HL-60/S4 treated with phorbol 12-myristate 13-acetate at 8.2 ng/mL for 4 days and 3 days (cell line): ENCODE data around the gene ADARB2.

ENCODE experiments used
- in situ Hi-C: fragments of 300-500 bp; cut with MboI; formaldehyde crosslinking; loops from 2 replicates; pipeline ENCODE4 v1.15.0; 2022; ENCODE audit warnings: low sequenced_read_pairs

Gene ADARB2

DNA sequence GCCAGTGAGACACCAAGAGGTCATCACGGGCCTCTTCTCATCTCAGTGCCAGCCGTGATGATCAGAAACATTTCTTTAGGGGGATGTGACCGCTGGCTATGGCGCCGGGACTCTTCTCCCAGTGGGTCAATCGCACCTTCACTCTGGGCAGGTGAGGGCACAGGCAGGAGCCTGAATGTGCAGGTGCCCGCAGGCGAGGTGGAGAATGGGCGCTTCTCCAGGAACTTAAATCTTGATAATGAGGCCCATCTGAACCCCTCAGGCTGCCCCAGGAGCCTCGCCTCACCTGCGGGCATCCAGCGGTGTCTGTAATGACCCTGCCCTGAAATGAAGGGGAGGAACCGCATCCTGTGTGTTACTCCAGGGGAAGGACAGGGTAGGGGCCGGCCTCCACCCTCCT lies 204.7 kb downstream of the ADARB2 start:
- in situ Hi-C loops: no loop called here

DNA sequence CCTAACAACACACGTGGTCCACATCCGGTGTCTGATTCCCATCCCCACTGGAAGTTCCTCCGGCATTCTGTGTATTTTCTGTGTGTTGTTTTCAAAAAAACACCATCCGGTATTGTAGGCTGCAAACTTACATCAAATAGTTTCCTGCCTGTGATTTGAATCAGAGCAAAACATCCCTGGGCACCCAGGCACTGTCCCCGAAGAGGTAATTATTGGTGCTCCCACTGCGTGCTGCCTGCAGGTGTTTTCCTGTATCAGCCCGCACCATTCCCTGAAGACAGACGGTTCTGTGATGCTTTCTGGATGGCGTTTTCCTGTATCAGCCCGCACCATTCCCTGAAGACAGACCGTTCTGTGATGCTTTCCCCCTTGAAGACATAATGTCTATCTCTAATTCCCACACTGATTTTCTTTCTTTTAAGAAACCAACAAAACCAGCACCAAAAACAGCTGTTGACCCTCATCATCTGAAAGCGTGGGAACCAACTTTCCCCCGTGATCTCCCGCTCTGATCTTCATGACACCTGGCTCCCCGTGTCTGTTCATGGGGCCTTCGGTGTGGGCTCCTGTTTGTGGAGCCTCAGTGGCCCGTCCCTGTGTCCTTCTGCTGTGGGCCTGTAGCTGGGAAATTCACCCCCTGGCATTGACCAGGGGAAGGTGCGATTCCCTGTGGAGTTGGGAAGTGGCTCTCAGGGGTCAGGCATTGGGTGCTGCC lies 205.3 kb downstream of the ADARB2 start:
- in situ Hi-C loops: no loop called here

DNA sequence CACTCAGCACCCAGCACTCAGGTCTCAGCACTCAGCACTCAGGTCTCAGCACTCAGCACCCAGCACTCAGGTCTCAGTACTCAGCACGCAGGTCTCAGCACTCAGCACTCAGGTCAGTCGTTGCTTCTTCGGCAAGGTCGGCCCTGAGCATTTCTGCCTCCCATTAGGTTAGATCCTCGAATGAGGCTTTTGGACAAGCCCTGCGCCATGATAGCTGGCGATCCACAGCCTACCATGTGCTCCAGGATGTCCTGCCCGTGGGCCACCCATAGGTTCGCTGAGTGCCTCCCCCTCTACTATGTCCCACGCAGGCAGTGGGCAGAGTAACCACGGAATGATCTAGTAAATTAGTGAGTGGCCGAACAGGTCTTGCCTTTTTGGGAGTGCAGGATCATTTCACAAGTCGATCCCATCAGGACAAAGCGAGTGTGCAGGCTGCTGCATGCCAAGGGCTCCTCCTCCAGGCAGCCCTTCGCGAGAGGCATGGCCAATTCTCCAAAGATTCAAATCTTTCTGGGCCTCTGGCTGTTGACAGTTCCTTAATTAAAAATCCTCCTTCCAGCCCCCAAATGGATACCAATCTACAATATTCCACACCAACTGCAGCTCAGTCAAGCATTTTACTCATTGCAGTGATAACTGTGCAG lies 206.3 kb downstream of the ADARB2 start:
- in situ Hi-C loops: no loop called here

DNA sequence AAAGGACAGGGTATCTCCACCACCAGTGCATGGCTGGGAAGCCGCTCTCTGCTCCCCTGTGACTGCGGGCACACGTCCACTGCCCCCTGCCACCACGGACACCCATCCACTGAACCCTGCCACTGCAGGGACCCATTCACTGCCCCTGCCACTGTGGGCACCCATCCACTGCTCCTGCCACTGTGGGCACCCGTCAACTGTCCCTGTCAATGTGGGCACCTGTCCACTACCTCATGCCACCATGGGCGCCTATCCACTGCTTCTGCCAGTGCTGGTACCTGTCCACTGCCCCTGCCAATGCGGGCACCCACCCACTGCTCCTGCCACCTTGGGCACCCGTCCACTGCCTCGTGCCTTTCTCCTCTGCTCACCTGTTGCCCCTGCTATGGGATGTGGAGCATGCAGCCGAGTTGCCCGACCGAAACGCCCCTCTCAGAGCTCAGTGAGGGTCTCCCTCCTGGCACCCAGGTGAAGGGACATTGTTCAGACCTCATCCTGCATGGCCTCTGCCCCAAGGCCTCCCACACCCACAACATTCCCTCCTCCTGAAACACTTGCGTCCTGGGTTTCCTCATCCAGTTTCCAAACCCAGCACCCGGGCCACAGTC lies 207.4 kb downstream of the ADARB2 start:
- in situ Hi-C loops: no loop called here

DNA sequence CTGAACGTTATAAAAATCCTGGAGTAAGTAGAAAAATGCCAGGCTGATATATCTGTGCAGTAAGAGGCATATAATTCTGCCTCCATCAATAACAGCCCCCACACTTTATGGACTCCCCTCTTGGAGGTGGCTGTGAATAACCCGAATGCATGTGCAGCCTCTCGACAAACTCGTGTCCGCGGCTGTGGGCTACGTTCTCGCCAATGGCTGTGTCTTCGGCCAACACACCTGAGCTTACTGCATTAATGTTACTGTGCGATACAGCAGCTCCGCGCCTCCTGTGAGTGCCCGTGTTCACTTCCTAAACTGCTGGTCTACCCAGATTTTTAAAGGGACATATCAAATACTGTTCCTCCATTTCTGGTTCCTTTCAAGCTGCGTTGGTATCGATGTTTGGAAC lies 209.4 kb downstream of the ADARB2 start:
- in situ Hi-C loops: no loop called here

DNA sequence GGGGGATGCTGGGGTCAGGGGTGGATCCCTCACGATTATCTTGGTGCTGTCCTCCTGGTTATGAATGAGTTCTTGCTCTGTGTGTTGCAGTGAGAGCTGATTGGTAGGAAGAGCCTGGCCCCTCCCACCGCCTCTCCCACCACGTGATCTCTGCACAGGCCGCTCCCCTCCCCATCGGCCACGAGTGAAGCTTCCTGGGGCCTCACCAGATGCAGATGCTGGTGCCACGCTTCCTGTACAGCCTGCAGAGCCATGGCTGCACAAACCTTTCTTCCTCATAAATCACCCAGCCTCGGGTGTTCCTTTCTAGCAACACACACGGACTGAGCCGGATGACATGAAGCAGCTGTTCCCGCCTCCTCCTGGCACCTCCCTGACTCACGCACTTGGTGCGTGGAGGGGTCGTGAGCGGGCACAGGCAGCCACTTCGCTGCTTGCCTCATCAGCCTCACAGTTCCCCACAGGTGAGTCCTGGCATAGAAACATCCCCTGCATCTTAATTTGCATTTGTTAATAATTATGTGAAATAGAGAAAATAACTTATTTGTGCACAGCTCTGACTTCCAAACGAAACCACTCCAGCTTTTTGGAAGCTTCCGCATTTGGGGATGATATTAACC lies 210.8 kb downstream of the ADARB2 start:
- in situ Hi-C loops: no loop called here

DNA sequence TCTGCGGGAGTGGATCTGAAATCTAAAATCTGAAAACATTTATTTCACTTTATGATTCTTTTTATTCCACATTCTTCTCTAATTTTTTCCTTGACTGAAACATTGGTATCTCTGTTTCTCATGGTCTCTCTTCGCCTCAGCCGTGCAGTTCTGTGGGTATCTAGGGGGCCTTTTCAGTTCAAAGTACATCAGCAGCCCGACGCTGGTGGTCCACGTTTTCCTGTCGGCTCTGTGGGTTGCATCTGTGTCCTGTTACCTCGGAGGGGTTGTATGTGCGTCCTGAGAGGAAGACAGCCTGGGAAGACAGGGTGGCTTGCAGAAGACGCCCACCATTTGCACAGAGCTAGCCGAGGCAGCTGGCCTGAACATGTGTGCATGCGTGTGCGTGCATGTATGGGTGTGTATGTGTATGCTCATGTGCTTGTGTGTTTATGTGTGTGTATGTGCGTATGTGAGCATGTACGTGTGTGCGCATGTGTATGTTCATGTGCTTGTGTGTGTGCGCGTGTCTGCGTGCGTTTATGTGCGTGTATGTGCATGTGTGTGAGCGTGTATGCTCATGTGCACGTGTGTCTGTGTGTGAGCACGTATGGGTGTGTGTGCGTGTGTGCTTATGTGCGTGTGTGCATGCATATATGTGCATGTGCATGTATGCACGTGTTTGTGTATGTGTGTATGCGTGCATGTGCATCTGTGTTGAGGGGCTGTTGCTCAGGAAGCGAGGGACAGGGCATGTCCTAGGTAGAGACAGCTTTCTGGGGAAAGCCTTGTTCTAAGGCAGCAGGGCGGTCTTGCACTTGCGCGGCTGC lies 211.8 kb downstream of the ADARB2 start:
- in situ Hi-C loops: no loop called here

DNA sequence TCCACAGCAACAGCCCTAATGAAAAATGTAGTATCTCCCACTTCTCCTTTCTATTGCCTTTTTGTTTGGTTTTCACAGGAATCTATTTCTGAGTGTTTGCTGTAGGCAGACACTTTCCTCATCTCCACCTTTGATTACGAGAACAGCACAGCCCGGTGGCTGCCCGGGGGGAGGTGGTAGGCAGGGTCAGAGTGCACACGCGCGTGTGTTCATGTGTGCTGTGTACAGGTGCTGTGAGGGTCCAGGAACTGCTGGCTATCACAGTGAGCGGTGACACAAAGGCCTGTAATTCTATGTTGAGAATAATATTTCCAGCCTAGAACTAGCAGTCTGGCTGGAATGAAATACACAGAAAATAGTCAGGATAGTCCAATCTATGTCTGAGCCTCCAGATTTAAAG lies 212.8 kb downstream of the ADARB2 start:
- in situ Hi-C loops: no loop called here

DNA sequence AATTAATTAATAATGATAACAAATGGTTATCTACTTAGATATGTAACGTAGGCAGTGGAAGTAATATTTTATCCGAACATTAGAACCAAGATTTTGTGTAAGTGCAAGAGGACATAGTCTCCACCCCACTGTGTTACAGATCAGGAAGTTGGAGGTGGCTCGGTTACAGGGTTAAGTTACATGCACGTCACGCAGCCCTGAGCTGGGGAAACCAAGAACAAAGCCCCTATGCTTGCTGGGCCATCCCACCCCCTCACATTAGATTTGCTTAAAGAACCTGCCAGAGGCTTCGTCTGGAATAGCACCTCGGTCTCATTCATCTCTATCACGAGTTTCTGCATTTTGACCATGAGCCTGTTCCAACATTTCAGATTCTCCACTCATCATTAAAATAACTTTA lies 214.1 kb downstream of the ADARB2 start:
- in situ Hi-C loops: no loop called here

DNA sequence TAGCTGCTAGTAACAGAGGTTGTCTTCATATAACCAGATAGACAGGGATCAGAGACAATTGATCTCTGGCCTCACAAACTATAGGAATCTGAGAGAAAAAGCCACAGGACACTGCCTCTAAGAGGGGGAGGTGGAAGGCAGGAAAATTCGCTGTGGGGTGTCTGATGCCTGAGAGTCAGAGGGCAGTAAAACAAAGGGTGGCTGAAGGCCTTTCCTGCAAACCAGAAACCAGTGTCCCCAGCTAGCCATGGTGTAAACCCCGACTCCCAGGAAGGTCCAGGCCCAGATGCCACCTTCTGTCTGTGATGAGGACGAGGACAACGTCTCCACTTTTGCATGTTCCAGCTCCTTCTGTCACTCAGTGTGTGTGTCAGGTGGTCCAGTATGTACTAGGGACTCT lies 215.1 kb downstream of the ADARB2 start:
- in situ Hi-C loops: no loop called here

DNA sequence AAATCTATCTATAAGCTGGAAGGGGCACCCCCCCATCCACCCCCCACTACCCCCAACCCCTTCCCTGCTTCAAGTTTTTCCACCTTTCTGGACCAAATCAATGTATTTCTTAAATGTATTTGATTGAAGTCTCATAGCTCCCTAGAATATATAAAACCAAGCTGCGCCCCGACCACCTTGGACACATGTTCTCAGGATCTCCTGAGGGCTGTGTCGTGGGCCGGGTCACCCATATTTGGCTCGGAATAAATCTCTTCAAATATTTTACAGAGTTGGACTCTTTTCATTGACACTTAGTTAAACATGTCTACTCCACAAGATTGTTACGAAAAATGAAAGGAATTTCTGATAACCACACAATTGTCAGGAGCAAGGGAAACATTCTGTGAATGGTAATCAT lies 215.6 kb downstream of the ADARB2 start:
- in situ Hi-C loops: no loop called here

DNA sequence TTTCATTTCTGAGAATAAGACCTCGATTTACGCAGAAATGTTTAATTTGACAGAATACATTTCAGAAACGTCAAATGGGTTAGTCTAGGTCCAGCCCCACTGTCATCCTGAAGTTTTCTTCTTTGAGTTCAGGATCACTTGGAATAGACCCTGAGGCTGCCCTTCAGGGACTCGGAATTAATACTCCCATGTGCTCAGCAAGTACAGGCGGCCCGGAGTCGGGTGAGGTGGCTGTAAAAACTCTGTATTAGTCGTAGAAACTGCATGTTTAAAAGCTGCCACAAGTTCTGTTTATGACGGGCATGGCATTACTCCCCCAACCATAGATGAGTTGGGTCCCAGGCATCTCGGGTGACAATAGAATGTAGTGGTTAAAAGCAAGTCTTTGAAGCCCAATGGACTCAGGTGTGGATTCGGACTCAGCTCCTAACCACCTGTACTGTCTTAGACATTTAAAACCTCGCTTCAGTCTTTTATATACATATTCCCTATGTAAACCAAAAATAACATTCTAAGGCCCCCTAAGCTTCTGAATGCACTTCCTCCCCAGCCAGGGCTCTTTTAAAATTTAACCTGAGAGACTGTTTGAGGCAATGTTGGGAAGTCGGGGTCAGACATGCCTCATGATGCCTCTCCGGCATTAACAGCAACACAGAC lies 216.3 kb downstream of the ADARB2 start:
- in situ Hi-C loops: no loop called here

DNA sequence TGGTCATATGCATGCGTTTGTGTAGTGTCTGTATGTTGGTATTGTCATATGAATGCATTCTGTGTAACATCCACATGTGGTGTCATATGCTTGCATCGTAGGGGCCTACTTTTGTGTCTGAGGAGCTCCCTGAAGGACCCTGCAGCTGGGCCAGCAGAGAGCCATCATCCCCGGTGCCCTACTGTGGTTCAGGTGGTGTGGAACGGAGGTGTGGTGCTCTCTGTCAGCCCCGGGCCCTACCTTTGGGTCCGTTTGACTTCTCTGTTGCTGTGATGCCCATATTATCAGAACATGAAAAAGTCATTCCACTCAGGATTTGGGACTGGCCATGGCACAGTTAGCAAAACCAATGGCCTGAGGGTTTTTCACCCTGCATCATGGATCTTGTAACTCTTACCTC lies 217.9 kb downstream of the ADARB2 start:
- in situ Hi-C loops: no loop called here

DNA sequence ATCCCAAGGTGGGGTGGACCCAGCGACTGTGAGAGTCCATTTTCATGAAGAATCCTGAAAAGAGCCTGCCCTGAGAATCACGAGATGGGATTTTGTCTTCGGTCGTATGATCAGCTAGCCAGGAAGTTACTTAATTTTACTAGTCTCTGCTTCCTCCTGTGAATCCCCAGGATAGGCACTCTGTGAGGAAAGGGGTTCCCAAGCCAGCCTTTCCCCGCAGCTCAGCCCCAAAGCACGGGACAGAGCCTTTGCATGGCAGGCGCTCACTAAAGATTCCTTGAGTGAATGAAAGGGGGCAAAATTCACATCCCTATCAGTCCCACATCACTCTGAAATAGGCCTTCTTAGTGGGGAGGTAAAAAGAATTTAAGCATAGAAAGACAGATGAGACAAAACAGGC lies 219.6 kb downstream of the ADARB2 start:
- in situ Hi-C loops: no loop called here

DNA sequence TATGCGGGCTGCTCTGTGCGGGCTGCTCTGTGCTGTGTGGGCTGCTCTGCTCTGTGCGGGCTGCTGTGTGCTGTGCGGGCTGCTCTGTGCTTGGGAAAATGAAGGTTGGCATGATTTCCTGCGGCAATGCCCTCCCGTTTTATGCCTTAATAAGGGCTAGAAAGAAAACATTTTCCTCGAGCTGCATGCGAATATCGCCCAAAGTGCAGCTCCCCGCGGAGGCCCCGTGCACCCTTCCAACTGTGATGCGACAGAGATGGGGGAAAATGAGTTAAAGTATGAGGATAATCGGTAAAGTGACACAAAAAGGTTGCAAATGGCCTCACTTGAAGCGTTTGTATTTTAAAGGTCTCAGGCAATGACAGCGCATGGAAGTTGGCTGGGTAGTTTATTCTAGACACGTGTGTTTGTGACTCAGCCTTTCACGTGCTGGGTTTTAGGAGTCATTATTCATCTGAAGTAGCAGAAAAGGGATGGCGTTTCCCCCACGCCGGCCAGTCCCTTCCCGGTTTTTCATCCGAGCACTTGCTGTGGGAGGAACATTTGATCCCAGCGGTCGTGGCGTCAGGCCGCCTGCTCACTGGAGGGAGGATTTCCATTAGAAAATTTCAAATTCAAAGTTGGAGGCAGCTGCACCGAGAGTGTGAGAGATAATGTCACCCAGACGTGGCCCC lies 220.7 kb downstream of the ADARB2 start:
- in situ Hi-C loops: no loop called here

DNA sequence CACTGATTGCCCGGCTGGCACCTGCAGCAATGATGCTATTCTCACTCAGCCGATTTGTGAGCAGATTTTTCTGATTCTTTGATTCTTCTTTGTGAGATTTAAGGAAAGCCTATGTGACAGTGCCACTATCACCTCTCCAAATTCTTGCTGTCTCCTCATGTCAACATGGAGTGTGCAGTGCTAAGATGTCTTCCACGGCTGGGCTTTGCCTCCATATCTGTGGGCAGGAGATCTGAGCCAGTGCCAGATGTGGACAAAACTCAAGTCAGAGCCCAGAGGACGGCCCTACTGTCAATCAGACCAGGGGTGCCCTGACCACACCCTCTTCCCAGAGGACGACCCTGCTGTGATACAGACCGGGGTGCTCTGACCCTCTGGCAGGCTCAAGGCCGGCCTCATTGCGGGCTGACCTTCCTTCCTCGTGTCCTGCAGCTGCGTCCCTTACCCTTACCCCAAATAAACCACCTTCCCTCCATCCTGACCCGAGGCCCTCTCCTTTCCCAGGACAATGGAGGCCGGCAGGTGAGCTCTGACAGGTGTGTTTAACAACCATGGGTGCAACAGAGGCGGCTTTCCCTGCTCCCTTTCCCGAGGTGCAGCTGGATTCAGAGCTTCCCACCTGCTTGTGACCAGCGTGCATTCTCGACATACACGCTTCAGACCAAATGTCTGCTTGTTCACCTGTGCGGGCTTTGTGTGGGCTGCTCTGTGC lies 221.4 kb downstream of the ADARB2 start:
- in situ Hi-C loops: no loop called here

DNA sequence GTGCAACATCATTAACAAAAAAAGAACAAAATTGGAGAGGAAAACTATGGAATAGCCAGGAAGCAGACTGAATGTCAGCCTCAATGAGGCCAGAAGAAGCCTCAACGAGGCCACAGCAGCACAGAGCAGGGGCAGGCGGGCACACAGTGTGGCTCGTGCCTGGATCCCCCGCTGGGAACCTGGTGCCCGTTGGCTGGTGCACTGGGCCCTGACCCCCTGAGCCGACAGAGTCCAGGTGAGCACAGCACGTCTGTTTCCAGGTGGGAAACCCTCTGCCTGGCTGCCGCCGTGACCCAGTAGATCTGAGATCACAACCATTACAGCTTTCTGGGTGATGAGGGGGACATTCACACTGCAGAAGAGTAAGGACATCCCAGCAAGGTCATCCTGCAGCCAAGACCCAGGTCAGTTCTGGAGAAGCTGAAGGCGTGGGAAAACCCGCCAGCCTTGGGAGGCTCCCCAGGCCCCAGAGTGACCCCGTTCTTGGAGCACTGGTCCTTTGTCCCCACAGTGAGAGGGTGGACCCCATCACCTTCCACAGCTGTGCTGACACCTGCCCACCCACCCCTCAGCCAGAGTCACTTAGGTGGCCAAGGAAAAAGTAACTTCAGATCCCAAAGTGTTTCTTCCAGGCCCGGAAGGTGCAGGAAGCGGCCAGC lies 222.1 kb downstream of the ADARB2 start:
- in situ Hi-C loops: no loop called here

DNA sequence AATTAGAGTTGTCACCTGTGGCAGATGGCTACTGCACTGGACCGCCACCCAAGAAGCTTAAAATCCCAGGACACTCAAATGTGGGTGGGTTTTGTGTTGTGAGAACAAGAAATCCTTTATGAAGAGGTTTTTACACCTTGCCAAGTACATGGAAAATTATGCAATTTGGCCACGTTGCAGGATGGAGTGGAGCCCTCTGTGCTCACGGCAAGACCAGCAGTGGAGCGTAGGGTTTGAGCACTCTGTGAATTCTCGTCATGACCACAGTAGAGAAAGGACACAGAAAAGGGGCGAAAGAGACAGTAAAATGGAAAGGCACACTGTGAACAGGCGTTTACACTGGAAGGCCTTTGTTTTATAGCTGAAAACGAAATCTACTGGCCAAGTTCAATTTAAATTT lies 222.6 kb downstream of the ADARB2 start:
- in situ Hi-C loops: no loop called here

DNA sequence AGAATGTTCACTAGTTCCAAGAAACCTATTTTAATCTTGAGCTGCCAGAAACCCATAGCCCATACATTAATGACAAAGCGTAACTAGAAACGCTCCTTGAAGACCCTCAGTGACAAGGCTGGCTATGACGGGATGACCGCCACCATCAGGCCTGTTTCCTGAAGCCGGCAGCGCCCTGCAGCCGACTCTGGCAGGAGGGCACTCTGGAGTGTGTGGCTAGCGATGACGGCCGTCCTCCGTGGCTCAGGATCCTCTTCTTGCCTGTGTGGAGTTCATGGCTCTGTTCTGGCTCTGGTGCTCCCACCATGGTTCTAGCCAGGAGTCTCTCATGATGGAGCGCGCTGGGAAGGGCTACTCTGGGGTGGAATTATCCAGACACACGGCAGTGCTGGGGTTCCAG lies 224.1 kb downstream of the ADARB2 start:
- in situ Hi-C loops: no loop called here
